Glutamatergic neuron (in vitro differentiated cells): ENCODE measurements around the gene FHOD3. TPM values are rescaled to one million over a fixed set of nuclear protein-coding genes. Genes with fewer than 3 reads are reported as not detected.
"Not testable (repeated sequence)": the region's sequence is repeated elsewhere in the genome, so short reads cannot be mapped to it uniquely, and the experiment has no call there.

Source experiments
- DNase-seq: peaks from one replicate; pipeline ENCODE4 v3.0.0; 2022
- H3K27ac Mint-ChIP-seq: one replicate; pipeline ENCODE4 v1.8.0; 2020; ENCODE audit warnings: mild to moderate bottlenecking, mixed read lengths, inconsistent platforms; ENCODE audit not compliant: unreplicated experiment
- H3K27me3 Mint-ChIP-seq: one replicate; pipeline ENCODE4 v1.8.0; 2020; ENCODE audit warnings: mild to moderate bottlenecking, moderate library complexity, mixed read lengths, inconsistent platforms; ENCODE audit not compliant: unreplicated experiment
- H3K36me3 Mint-ChIP-seq: one replicate; pipeline ENCODE4 v1.8.0; 2020; ENCODE audit warnings: mild to moderate bottlenecking, mixed read lengths, inconsistent platforms; ENCODE audit not compliant: unreplicated experiment
- H3K4me1 Mint-ChIP-seq: one replicate; pipeline ENCODE4 v1.8.0; 2020; ENCODE audit warnings: mild to moderate bottlenecking, low read depth, mixed read lengths, inconsistent platforms; ENCODE audit not compliant: unreplicated experiment
- H3K4me3 Mint-ChIP-seq: one replicate; pipeline ENCODE4 v1.8.0; 2020; ENCODE audit warnings: mild to moderate bottlenecking, mixed read lengths, inconsistent platforms; ENCODE audit not compliant: unreplicated experiment
- H3K9me3 Mint-ChIP-seq: one replicate; pipeline ENCODE4 v1.8.0; 2020; ENCODE audit warnings: mild to moderate bottlenecking, moderate library complexity, mixed read lengths, inconsistent platforms; ENCODE audit not compliant: unreplicated experiment
- CTCF ChIP-seq: fragments of 200-600 bp; sonication (generic); IDR thresholded peaks from one replicate; pipeline ENCODE4 v1.5.0; 2021; ENCODE audit not compliant: partially characterized antibody, unreplicated experiment
- total RNA-seq: library from RNA; stranded (reverse); fragmentation: NEBNext Ultra II Directional; extraction: Animal tissue kit (Norgen Biotek cat#: 25700); gene quantifications from one replicate; pipeline ENCODE4 v1.2.1, GENCODE V29; 2021; ENCODE audit not compliant: unreplicated experiment

The FHOD3 gene
- total RNA-seq, 1 donor from 2014 or later: 21.2 TPM

GRCh38 chr18:36711813-36712444 lies 414.4 kb downstream of the FHOD3 start:
- Mint-ChIP-seq H3K36me3 (no peaks in the 10 kb centered on the region), H3K27ac (no peak overlapping the region), H3K4me1 (peaks cover 5% of the 10 kb centered on the region), H3K27me3 (no peaks in the 10 kb centered on the region), H3K4me3 (no peak overlapping the region), H3K9me3 (peaks cover 3% of the 10 kb centered on the region)
- TF ChIP-seq CTCF: no peak
- no peak for DNase-seq

GRCh38 chr18:36714476-36714875 lies 417.0 kb downstream of the FHOD3 start:
- Mint-ChIP-seq H3K4me3 (no peak overlapping the region), H3K27ac (no peak overlapping the region), H3K36me3 (no peaks in the 10 kb centered on the region), H3K9me3 (no peaks in the 10 kb centered on the region), H3K27me3 (no peaks in the 10 kb centered on the region), H3K4me1 (no peaks in the 10 kb centered on the region)
- no peak for DNase-seq
- TF ChIP-seq CTCF: no peak

- Mint-ChIP-seq H3K4me3 (no peak overlapping the region), H3K36me3 (no peaks in the 10 kb centered on the region), H3K9me3 (no peaks in the 10 kb centered on the region), H3K27ac (no peak overlapping the region), H3K4me1 (no peaks in the 10 kb centered on the region), H3K27me3 (no peaks in the 10 kb centered on the region)
- TF ChIP-seq CTCF: no peak
- DNase-seq: no peak
These were observed 420.1 kb downstream of the FHOD3 start for GRCh38 chr18:36717422-36718110.

GRCh38 chr18:36718705-36719328 lies 421.3 kb downstream of the FHOD3 start:
- no peaks in the 10 kb centered on the region for H3K27me3 Mint-ChIP-seq
- H3K9me3 Mint-ChIP-seq: no peaks in the 10 kb centered on the region
- no peak for TF ChIP-seq CTCF
- no peaks in the 10 kb centered on the region for H3K36me3 Mint-ChIP-seq
- no peak overlapping the region for H3K4me3 Mint-ChIP-seq
- H3K27ac Mint-ChIP-seq: no peak overlapping the region
- no peaks in the 10 kb centered on the region for H3K4me1 Mint-ChIP-seq
- no peak for DNase-seq

- H3K4me1 Mint-ChIP-seq: no peaks in the 10 kb centered on the region
These were observed 422.1 kb downstream of the FHOD3 start for GRCh38 chr18:36719630-36720029.

DNA sequence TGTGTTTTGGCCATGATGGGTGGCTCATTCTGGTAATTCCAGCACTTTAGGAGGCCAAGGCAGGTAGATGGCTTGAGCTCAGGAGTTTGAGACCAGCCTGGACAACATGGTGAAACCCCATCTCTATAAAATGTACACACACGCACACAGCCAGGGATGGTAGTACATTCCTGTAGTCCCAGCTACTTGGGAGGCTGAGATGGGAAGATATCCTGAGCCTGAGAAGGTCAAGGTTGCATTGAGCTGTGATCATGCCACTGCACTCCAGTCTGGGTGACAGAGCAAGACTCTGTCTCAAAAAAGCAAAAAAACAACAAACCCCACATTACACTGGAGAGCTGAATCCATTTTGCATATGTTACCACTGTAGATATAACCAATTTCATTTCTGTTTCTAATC lies 423.8 kb downstream of the FHOD3 start:
- not testable (repeated sequence) for H3K36me3 Mint-ChIP-seq, H3K27me3 Mint-ChIP-seq

More at GRCh38 chr18:36719630-36720029, 422.1 kb downstream of the FHOD3 start:
- no peak for DNase-seq
- Mint-ChIP-seq H3K36me3 (no peaks in the 10 kb centered on the region), H3K27ac (no peak overlapping the region), H3K4me3 (no peak overlapping the region), H3K27me3 (no peaks in the 10 kb centered on the region), H3K9me3 (no peaks in the 10 kb centered on the region)
- no peak for TF ChIP-seq CTCF

More for the DNA sequence above, 423.8 kb downstream of the FHOD3 start:
- H3K27ac Mint-ChIP-seq, DNase-seq, H3K9me3 Mint-ChIP-seq, H3K4me1 Mint-ChIP-seq, H3K4me3 Mint-ChIP-seq: not testable (repeated sequence)
